Measurements from ENCODE around the gene LIPA.

DNA sequence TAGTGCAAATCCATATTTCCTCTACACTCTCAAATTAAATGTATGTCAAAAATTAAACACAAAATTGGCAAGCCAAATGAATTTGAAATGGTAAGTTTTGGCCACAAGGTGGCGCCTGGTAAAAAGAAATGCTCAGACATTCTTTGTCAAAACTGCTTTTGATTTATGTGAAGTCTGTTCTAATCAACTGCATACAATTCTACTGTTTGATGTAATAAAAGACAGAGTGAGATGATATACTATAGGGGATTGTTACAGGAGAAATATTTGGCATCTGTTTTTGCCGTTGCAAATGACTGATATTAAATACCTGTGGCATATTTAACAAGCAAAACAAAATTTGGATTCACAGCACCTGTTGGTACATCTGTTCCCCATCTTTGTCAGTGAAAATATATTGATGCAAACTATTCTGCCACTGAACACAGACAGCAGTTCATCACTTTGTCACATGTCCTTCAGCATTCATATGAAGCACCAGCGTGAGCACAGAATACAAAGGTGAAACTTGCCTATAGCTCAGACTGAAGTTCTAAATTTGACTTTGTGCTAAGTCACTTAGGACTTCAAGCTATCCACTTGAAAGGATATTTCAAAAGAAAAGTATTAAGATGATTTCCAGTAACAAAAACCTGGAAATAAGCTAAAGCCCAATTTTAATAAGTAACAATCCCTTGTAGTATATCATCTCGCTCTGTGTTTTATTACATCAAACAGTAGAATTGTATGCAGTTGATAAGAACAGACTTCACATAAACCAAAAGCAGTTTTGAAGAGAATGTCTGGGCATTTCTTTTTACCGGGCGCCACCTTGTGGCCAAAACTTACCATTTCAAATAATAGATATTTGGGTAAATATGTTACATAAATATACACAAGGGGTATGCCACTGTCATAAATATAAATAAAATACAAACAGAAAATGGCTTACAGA is 34.3 kb downstream of the LIPA start:
- TF ChIP-seq EP300 (IDR thresholded peaks at IDR 0.05) (no peak), POLR2A (IDR thresholded peaks at IDR 0.05) (no peak)
